Smooth muscle cell (in vitro differentiated cells): ENCODE data around the gene LHX2. TPM values are rescaled to one million over a fixed set of nuclear protein-coding genes. Genes with fewer than 3 reads are reported as not detected.
A peak's percentile ranks its signal among the peaks of the same experiment; 100 is the strongest.

Source experiments
- DNase-seq: peaks from one replicate; lab custom pipeline; 2025; ENCODE audit not compliant: unreplicated experiment; lab: John Stamatoyannopoulos, UW
- H2AFZ ChIP-seq: fragments of 200-600 bp; sonication (generic); 2 replicates; pipeline ENCODE4 v1.6.0; 2016; ENCODE audit warnings: antibody characterized with exemption, low read depth, mild to moderate bottlenecking
- H3F3A ChIP-seq: fragments of 200-600 bp; sonication (generic); 2 replicates; pipeline ENCODE4 v1.6.0; 2017; ENCODE audit warnings: antibody characterized with exemption, low read depth
- H3K27ac ChIP-seq: fragments of 200-600 bp; sonication (generic); 2 replicates; pipeline ENCODE4 v1.5.1; 2016; ENCODE audit warnings: low read depth, mild to moderate bottlenecking
- H3K27me3 ChIP-seq: fragments of 200-600 bp; sonication (generic); 2 replicates; pipeline ENCODE4 v1.6.1; 2016; ENCODE audit warnings: low read depth, mild to moderate bottlenecking
- H3K36me3 ChIP-seq: fragments of 200-600 bp; sonication (generic); 2 replicates; pipeline ENCODE4 v1.5.1; 2016; ENCODE audit warnings: low read depth
- H3K4me1 ChIP-seq: fragments of 200-600 bp; sonication (generic); 2 replicates; pipeline ENCODE4 v1.5.1; 2016; ENCODE audit warnings: low read depth
- H3K4me2 ChIP-seq: fragments of 200-600 bp; sonication (generic); 2 replicates; pipeline ENCODE4 v1.6.0; 2016; ENCODE audit warnings: mild to moderate bottlenecking
- H3K4me3 ChIP-seq: fragments of 200-600 bp; sonication (generic); 2 replicates; pipeline ENCODE4 v1.5.1; 2016; ENCODE audit warnings: mild to moderate bottlenecking
- H3K79me2 ChIP-seq: fragments of 200-600 bp; sonication (generic); 2 replicates; pipeline ENCODE4 v1.6.0; 2016; ENCODE audit warnings: low read depth, mild to moderate bottlenecking
- H3K9ac ChIP-seq: fragments of 200-600 bp; sonication (generic); 2 replicates; pipeline ENCODE4 v1.6.0; 2016; ENCODE audit warnings: low read depth
- H3K9me3 ChIP-seq: fragments of 200-600 bp; sonication (generic); replicated peaks from 2 replicates; pipeline ENCODE4 v1.5.1; 2016; ENCODE audit warnings: low read depth
- H4K20me1 ChIP-seq: fragments of 200-600 bp; sonication (generic); 2 replicates; pipeline ENCODE4 v1.6.0; 2016; ENCODE audit warnings: low read depth
- WGBS: methylation state at CpG from one replicate; pipeline ENCODE4 v1.1.7; 2016; ENCODE audit warnings: low lambda C conversion rate; 5-methylcytosine and 5-hydroxymethylcytosine counted together
- polyA plus RNA-seq: library from polyadenylated mRNA; unstranded; fragments of >200 nt; fragmentation: Nextera tagmentation; extraction: Ambion mirVana; gene quantifications from 2 replicates; pipeline ENCODE4 v1.2.1, GENCODE V29; 2016
- total RNA-seq: library from RNA; depleted of rRNA; stranded (reverse); fragments of >200 nt; gene quantifications from 2 replicates; pipeline ENCODE4 v1.2.3, GENCODE V29; 2014
- TF ChIP-seq, protein P1 (sequence below): fragments of 200-600 bp; sonication (generic); IDR thresholded peaks from 2 replicates; pipeline ENCODE4 v1.5.1; 2017; ENCODE audit warnings: borderline replicate concordance, mild to moderate bottlenecking, antibody characterized with exemption; ENCODE audit not compliant: insufficient read depth, poor library complexity, severe bottlenecking

LHX2 gene
- total and polyA plus RNA-seq, 2 experiments from 2014 or later: not detected

DNA sequence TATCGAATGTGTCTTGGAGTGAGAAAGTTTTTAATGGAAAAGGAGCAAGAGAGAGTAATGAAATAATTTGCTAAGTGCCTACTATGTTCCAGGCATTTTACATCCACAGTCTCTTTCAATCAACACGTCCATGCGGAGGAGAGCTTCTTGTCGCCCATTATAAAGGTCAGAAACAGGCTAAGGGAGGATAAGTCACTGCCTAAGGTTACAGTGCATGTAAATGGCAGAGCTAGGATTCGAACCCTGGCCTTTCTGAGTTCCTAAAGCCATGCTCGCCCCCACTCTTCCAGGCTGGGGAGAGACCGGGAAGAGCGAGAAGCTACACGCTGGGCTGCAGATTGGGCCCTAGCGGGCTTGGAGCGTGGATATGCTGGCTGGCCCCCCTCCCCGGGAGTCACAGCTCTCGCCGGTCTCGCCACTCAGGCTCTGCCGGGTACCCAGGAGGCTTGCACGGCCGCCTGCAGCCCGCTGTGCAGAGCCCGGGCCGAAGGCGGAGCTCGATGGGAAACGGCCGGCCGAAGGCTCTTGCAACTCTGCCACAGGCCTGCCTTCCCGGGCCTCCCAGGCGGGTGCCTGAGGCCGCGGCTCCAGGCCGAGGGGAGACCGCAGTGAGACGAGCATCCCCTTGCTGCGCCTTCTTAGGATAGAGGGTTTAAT, 775 bp upstream of the LHX2 start:
- H4K20me1 ChIP-seq: peaks cover 9% of the 10 kb centered on the region
- H3K4me3 ChIP-seq: peak overlapping the region; percentile 41
- 3% methylated on average over 31 of the region's 34 CpGs for WGBS
- no peaks in the 10 kb centered on the region for H3K9me3 ChIP-seq
- H3K4me2 ChIP-seq: peak overlapping the region; percentile 83
- no peak for DNase-seq
- no peaks in the 10 kb centered on the region for H3F3A ChIP-seq
- H3K27ac ChIP-seq: no peak overlapping the region
- H3K36me3 ChIP-seq: no peaks in the 10 kb centered on the region
- H3K4me1 ChIP-seq: peaks cover 49% of the 10 kb centered on the region
- no peak overlapping the region for H3K9ac ChIP-seq
- H2AFZ ChIP-seq: no peak overlapping the region
- H3K27me3 ChIP-seq: peaks cover 100% of the 10 kb centered on the region
- TF ChIP-seq, protein P1, sequence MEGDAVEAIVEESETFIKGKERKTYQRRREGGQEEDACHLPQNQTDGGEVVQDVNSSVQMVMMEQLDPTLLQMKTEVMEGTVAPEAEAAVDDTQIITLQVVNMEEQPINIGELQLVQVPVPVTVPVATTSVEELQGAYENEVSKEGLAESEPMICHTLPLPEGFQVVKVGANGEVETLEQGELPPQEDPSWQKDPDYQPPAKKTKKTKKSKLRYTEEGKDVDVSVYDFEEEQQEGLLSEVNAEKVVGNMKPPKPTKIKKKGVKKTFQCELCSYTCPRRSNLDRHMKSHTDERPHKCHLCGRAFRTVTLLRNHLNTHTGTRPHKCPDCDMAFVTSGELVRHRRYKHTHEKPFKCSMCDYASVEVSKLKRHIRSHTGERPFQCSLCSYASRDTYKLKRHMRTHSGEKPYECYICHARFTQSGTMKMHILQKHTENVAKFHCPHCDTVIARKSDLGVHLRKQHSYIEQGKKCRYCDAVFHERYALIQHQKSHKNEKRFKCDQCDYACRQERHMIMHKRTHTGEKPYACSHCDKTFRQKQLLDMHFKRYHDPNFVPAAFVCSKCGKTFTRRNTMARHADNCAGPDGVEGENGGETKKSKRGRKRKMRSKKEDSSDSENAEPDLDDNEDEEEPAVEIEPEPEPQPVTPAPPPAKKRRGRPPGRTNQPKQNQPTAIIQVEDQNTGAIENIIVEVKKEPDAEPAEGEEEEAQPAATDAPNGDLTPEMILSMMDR: no peak
- H3K79me2 ChIP-seq: no peaks in the 10 kb centered on the region

DNA sequence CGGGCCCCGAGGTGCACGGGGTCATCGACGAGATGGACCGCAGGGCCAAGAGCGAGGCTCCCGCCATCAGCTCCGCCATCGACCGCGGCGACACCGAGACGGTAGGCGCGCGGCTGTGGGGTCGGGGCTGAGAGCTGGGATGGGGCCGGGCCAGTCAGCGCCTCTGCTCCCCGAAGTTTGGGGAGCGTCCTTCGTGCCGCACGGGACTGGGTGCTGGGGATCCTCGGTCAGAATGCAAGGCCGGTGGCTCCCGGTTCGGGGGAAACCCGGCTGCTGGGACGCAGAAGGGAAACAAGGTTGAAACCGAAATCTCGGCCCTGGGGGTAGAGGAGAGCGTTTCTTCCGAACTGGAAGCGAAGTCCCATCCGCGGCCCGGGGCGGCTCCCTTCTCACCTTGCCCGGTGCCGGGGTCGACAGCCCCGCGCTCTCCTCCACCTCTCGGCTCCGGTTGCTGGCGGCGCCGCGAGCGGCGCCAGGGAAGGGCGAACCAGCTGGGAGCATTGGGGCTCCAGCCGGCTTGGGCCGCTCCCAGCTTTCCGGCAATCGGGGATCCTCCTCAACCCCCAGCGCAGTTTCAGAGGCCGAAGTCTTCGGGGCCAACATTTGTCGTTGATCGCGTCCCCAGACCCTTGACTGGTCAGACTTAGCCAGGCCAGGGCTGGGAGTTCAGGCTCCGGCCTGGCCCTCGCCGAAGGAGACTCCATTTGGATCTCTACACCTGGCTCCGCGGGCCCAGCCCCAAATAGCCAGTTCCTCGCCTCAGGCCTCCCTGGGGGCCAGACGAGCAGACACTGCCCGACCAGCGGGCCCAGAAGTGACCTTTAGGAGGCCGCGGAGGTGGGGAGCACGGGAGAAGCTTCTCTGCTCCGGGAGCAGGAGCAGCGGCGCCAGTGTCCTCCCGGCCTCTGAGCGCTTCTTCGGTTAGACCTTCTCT, 1.1 kb downstream of the LHX2 start:
- no peak for DNase-seq
- Histone ChIP-seq H3K79me2 (no peaks in the 10 kb centered on the region), H3K4me3 (no peak overlapping the region), H4K20me1 (peaks cover 9% of the 10 kb centered on the region), H3K36me3 (no peaks in the 10 kb centered on the region), H3K27me3 (peaks cover 100% of the 10 kb centered on the region), H3K4me2 (no peak overlapping the region), H2AFZ (no peak overlapping the region), H3K9me3 (no peaks in the 10 kb centered on the region), H3K4me1 (peaks cover 39% of the 10 kb centered on the region), H3K9ac (no peak overlapping the region), H3F3A (no peaks in the 10 kb centered on the region), H3K27ac (no peak overlapping the region)
- WGBS: 6% methylated on average over 74 of the region's 83 CpGs
- TF ChIP-seq, protein P1: no peak

DNA sequence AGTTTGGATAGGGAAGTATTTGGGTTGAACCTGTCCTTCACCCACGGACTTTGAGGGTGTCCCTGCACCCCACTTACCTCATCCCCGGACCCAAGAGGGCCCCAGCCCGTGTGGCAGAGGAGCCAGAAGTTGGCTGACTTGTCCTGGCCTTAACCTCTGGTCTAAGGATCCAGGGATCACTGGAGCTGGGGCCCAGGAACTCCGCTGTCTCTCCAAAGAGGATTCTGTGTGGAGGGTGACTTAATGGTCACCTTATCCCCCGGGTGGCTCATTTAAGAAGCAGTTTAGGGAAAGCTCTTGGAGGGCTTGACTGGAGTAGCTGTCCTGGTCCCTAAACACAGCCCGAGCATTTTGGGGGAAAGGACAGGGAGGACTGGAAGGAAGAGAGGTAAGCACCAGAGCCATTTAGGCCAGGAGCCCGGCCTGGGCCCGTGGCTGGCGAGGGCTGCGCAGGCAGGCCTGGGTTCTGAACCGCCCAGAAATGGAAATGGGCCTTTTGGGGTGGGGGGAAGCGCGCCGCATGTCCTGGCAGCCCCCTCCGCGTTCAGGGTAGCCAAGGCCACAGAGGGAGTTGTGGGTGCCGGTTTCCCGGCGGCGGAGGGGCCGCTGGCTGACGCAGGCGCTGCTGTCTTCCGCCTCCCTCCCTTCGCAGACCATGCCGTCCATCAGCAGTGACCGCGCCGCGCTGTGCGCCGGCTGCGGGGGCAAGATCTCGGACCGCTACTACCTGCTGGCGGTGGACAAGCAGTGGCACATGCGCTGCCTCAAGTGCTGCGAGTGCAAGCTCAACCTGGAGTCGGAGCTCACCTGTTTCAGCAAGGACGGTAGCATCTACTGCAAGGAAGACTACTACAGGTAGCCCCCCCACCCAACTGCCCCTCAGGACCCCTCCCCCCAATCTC, 2.0 kb downstream of the LHX2 start:
- Histone ChIP-seq H3K9ac (no peak overlapping the region), H3K4me1 (peaks cover 31% of the 10 kb centered on the region), H4K20me1 (peaks cover 4% of the 10 kb centered on the region), H3K9me3 (no peaks in the 10 kb centered on the region), H3K27ac (no peak overlapping the region), H3K79me2 (no peaks in the 10 kb centered on the region), H3K4me2 (no peak overlapping the region), H3F3A (no peaks in the 10 kb centered on the region), H3K36me3 (no peaks in the 10 kb centered on the region), H3K27me3 (peaks cover 100% of the 10 kb centered on the region), H2AFZ (no peak overlapping the region), H3K4me3 (no peak overlapping the region)
- TF ChIP-seq, protein P1: no peak
- 5% methylated on average over 37 of the region's 40 CpGs for WGBS
- DNase-seq: no peak
